ENCODE data around the gene ZBED3. TPM values are rescaled to one million over a fixed set of nuclear protein-coding genes. Genes with fewer than 3 reads are reported as not detected.
"Not testable (repeated sequence)": the region's sequence is repeated elsewhere in the genome, so short reads cannot be mapped to it uniquely, and the experiment has no call there.

Gene ZBED3
- 5.5 TPM for total RNA-seq

GRCh38 chr5:77086689-77087483 is at the start of gene ZBED3:
TSS of gene ZBED3 (minus strand) at chr5:77087285. CDS start at chr5:77077878, 9,407 bp downstream.
- peak; percentile 92 for DNase-seq

- DNase-seq = peak; percentile 9
These were observed 46.1 kb upstream of the ZBED3 start for GRCh38 chr5:77133061-77133758.

- no peak for DNase-seq
These were observed 44.3 kb upstream of the ZBED3 start for GRCh38 chr5:77131361-77131760.

- peak; percentile 17 for DNase-seq
These were observed 42.4 kb upstream of the ZBED3 start for GRCh38 chr5:77129391-77129990.

GRCh38 chr5:77128411-77129061 is 41.5 kb upstream of the ZBED3 start:
- DNase-seq = no peak

GRCh38 chr5:77123057-77123456 is 36.0 kb upstream of the ZBED3 start:
- DNase-seq = no peak

GRCh38 chr5:77120706-77121105 is 33.6 kb upstream of the ZBED3 start:
- no peak for DNase-seq

- DNase-seq = no peak
These were observed 33.0 kb upstream of the ZBED3 start for GRCh38 chr5:77120086-77120485.

GRCh38 chr5:77117161-77117560 is 30.1 kb upstream of the ZBED3 start:
- no peak for DNase-seq

- not testable (repeated sequence) for DNase-seq
These were observed 19.9 kb upstream of the ZBED3 start for GRCh38 chr5:77107035-77107434.

GRCh38 chr5:77104813-77105212 is 17.7 kb upstream of the ZBED3 start:
- DNase-seq = no peak

- DNase-seq = no peak
These were observed 16.4 kb upstream of the ZBED3 start for GRCh38 chr5:77103457-77103856.

- DNase-seq = no peak
These were observed 15.5 kb upstream of the ZBED3 start for GRCh38 chr5:77102549-77102948.

GRCh38 chr5:77101298-77101697 is 14.2 kb upstream of the ZBED3 start:
- DNase-seq = no peak

GRCh38 chr5:77095189-77095588 is 8.1 kb upstream of the ZBED3 start:
- DNase-seq = no peak

GRCh38 chr5:77087484-77088261 is 588 bp upstream of the ZBED3 start:
- DNase-seq = peak; percentile 72

GRCh38 chr5:77086368-77086688 is 757 bp downstream of the ZBED3 start:
- DNase-seq = no peak

- no peak for DNase-seq
These were observed 4.0 kb downstream of the ZBED3 start for GRCh38 chr5:77083088-77083487.

- DNase-seq = no peak
These were observed 4.8 kb downstream of the ZBED3 start for GRCh38 chr5:77082280-77082679.

GRCh38 chr5:77080905-77081304 is 6.2 kb downstream of the ZBED3 start:
- no peak for DNase-seq

- DNase-seq = not testable (repeated sequence)
These were observed 6.6 kb downstream of the ZBED3 start for GRCh38 chr5:77080479-77080878.

- no peak for DNase-seq
These were observed 9.3 kb downstream of the ZBED3 start for GRCh38 chr5:77077829-77078176.

Measured in tongue (tissue), 2 donors.